Myometrial cell (primary cell): ENCODE data around the gene DOCK4. TPM values are rescaled to one million over a fixed set of nuclear protein-coding genes. Genes with fewer than 3 reads are reported as not detected.

Source experiments
- total RNA-seq: library from RNA; depleted of rRNA; stranded (reverse); fragments of >200 nt; gene quantifications from 2 replicates; pipeline ENCODE4 v1.2.3, GENCODE V29; 2015

The DOCK4 gene, protein sequence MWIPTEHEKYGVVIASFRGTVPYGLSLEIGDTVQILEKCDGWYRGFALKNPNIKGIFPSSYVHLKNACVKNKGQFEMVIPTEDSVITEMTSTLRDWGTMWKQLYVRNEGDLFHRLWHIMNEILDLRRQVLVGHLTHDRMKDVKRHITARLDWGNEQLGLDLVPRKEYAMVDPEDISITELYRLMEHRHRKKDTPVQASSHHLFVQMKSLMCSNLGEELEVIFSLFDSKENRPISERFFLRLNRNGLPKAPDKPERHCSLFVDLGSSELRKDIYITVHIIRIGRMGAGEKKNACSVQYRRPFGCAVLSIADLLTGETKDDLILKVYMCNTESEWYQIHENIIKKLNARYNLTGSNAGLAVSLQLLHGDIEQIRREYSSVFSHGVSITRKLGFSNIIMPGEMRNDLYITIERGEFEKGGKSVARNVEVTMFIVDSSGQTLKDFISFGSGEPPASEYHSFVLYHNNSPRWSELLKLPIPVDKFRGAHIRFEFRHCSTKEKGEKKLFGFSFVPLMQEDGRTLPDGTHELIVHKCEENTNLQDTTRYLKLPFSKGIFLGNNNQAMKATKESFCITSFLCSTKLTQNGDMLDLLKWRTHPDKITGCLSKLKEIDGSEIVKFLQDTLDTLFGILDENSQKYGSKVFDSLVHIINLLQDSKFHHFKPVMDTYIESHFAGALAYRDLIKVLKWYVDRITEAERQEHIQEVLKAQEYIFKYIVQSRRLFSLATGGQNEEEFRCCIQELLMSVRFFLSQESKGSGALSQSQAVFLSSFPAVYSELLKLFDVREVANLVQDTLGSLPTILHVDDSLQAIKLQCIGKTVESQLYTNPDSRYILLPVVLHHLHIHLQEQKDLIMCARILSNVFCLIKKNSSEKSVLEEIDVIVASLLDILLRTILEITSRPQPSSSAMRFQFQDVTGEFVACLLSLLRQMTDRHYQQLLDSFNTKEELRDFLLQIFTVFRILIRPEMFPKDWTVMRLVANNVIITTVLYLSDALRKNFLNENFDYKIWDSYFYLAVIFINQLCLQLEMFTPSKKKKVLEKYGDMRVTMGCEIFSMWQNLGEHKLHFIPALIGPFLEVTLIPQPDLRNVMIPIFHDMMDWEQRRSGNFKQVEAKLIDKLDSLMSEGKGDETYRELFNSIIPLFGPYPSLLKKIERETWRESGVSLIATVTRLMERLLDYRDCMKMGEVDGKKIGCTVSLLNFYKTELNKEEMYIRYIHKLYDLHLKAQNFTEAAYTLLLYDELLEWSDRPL (N-terminal part only)
- total RNA-seq, result 6.6 and 8.1 TPM in 2 replicates

DNA sequence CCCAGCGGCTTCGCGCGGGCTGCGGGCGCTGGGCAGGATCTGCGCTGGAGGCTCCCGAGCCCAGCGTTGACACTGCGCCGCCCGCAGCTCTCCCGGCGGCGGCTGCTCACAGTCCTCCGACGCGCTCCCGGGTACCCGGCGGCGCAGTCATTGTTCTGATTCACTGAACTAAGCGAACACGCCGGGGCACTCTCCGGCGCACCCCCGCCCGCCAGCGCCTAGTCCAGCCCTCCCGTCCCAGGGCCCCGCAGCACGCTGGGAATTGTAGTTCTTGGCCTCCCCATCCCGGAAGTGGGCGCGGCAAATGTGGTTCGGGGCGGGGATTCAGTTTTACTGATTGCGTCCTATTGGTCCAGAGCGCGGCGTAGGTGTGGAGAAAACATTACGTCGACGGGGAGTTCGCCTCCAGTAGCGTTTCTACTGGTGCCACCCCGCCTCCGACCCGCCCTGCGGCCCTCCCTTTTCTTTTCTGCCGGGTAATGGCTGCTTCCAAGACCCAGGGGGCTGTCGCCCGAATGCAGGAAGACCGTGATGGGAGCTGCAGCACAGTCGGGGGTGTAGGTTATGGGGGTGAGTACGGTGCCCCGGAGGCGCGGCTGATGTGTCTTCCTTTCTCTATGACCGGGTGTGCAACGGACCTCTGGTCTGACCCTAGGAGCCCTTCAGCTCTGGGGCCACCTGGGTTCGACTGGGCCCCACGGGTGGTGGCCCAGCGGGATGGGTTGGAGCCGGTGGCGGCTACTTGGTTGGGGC, at the start of gene DOCK4, which contains the start of gene ZNF277:
Gene DOCK4 (minus strand): TSS at position 162 of the 753 bp plus-strand sequence. CDS start 261 bp downstream, outside the sequence.
Gene ZNF277 (plus strand): TSS at position 458 of the 753 bp plus-strand sequence. CDS start 22 bp downstream, at position 480.

Other genes with a start within 250 kb of the DOCK4 start
- 18.2 and 25.5 TPM in 2 replicates for gene ZNF277, start 296 bp upstream of the DOCK4 start, total RNA-seq
- gene IFRD1, start 244.1 kb upstream of the DOCK4 start, total RNA-seq, result 26.6 and 32.6 TPM in 2 replicates